ENCODE data around the gene ADGRE2.
"Not testable (repeated sequence)": the region's sequence is repeated elsewhere in the genome, so short reads cannot be mapped to it uniquely, and the experiment has no call there.

ADGRE2 gene

GRCh38 chr19:14782626-14783409 lies 4.5 kb upstream of the ADGRE2 start:
- Histone ChIP-seq H3K36me3 (ENCODE audit: insufficient read depth) (no peaks in the 10 kb centered on the region), H3K4me3 (IDR thresholded peaks at IDR 0.05; ENCODE audit: insufficient read depth, low read depth, low read length) (no peak overlapping the region), H3K27me3 (ENCODE audit: insufficient read depth, low read depth) (peaks cover 8% of the 10 kb centered on the region; the same call in 1 of the 2 replicates), H3K4me1 (ENCODE audit: low read depth, poor library complexity, severe bottlenecking) (no peaks in the 10 kb centered on the region), H3K27ac (no peak overlapping the region), H4K20me1 (ENCODE audit: insufficient read depth) (no peaks in the 10 kb centered on the region), H3K9ac (no peak overlapping the region), H3K79me2 (ENCODE audit: insufficient read depth, low read depth) (no peaks in the 10 kb centered on the region), H2AFZ (ENCODE audit: low read depth) (no peak overlapping the region), H3K4me2 (no peak overlapping the region)
- TF ChIP-seq, protein P1, sequence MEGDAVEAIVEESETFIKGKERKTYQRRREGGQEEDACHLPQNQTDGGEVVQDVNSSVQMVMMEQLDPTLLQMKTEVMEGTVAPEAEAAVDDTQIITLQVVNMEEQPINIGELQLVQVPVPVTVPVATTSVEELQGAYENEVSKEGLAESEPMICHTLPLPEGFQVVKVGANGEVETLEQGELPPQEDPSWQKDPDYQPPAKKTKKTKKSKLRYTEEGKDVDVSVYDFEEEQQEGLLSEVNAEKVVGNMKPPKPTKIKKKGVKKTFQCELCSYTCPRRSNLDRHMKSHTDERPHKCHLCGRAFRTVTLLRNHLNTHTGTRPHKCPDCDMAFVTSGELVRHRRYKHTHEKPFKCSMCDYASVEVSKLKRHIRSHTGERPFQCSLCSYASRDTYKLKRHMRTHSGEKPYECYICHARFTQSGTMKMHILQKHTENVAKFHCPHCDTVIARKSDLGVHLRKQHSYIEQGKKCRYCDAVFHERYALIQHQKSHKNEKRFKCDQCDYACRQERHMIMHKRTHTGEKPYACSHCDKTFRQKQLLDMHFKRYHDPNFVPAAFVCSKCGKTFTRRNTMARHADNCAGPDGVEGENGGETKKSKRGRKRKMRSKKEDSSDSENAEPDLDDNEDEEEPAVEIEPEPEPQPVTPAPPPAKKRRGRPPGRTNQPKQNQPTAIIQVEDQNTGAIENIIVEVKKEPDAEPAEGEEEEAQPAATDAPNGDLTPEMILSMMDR (conservative IDR thresholded peaks at IDR 0.05; ENCODE audit: low read depth, low read length): no peak

DNA sequence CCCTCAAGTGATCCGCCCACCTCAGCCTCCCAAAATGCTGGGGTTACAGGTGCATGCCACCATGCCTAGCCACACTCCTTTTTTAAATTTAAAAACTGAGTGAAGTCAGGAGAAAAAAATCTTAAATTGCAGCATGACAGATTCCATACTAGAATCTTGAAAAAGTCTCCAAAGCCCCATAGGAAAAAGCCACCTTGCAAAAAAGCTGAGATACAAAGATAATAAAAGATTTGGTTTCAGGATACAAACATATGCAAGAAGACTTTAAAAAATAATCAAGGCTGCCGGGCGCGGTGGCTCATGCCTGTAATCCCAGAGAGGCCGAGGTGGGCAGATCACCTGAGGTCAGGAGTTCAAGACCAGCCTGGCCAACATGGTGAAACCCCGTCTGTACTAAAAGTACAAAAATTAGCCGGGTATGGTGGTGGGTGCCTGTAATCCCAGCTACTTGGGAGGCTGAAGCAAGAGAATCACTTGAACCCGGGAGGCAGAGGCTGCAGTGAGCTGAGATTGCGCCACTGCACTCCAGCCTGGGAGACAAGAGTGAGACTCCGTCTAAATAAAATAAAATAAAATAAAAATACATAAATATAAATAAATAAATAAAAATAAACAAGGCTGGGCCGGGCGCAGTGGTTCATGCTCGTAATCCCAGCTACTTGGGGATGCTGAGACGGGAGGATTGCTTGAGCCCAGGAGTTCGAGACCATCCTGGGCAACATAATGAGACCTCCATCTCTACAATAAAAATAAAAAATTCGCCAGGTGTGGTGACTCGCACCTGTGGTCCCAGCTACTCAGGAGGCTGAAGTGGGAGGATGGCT lies 3.6 kb upstream of the ADGRE2 start:
- H3K79me2 ChIP-seq (ENCODE audit: insufficient read depth, low read depth); H3K36me3 ChIP-seq (ENCODE audit: insufficient read depth); H3K4me3 ChIP-seq (IDR thresholded peaks at IDR 0.05; ENCODE audit: insufficient read depth, low read depth, low read length); H4K20me1 ChIP-seq (ENCODE audit: insufficient read depth); H3K27ac ChIP-seq; H3K9ac ChIP-seq; H3K4me1 ChIP-seq (ENCODE audit: low read depth, poor library complexity, severe bottlenecking); H2AFZ ChIP-seq (ENCODE audit: low read depth); H3K4me2 ChIP-seq; H3K27me3 ChIP-seq (ENCODE audit: insufficient read depth, low read depth): not testable (repeated sequence)

DNA sequence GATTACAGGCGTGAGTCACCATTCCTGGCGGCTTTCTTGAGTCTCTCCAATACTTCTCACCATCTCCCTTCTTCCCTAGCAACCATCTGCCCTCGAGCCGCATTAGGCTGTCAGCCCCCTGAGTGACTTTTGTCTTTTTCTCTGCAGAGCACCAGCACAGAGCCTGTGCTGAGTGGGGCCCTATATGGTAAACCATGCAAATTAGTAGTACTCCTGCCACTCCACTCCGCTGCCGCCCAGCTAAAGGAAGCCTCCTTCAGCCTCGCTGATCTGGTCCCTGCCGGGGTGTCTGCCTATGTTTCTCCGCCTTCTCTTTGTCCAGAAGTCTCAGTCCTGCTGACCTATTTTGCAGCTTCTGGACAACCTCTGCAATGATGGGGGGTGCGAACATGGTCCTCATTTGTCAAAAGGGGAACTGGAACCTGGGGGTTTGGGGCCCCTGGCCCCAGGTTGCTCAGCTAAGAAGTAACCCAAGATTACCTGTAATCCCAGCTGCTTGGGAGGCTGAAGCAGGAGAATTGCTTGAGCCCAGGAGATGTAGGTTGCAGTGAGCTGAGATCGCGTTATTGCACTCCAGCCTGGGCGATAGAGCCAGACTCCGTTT lies 2.4 kb upstream of the ADGRE2 start:
- H3K27ac ChIP-seq; H3K9ac ChIP-seq; H3K79me2 ChIP-seq (ENCODE audit: insufficient read depth, low read depth); H3K4me1 ChIP-seq (ENCODE audit: low read depth, poor library complexity, severe bottlenecking); H3K4me2 ChIP-seq; H3K4me3 ChIP-seq (IDR thresholded peaks at IDR 0.05; ENCODE audit: insufficient read depth, low read depth, low read length); H4K20me1 ChIP-seq (ENCODE audit: insufficient read depth); H3K27me3 ChIP-seq (ENCODE audit: insufficient read depth, low read depth); H2AFZ ChIP-seq (ENCODE audit: low read depth); H3K36me3 ChIP-seq (ENCODE audit: insufficient read depth): not testable (repeated sequence)

DNA sequence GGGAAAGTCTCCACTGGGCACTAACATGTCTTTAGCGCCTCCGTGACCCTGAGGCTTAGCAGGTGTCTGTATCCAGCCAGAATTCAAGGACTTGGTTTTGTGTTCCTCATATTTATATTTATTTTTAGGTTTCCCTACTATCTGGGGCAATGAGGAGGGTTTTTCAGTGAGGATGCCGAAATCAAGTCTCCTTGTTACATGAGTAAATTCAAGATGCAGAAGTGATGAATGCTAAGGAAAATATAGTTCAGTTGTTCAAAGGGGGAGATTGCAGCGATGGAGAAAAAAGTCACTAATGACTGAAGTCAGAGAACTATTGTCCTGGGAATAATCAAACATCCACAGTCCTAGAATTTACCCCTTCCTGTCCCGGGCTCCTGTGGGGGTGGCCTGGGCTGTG lies 791 bp upstream of the ADGRE2 start:
- H2AFZ ChIP-seq (ENCODE audit: low read depth): no peak overlapping the region
- TF ChIP-seq, protein P1 (conservative IDR thresholded peaks at IDR 0.05; ENCODE audit: low read depth, low read length): no peak
- no peak overlapping the region for H3K4me2 ChIP-seq
- H4K20me1 ChIP-seq (ENCODE audit: insufficient read depth): no peaks in the 10 kb centered on the region
- no peak overlapping the region for H3K27ac ChIP-seq
- H3K27me3 ChIP-seq (ENCODE audit: insufficient read depth, low read depth): peaks cover 8% of the 10 kb centered on the region; the same call in 1 of the 2 replicates
- H3K79me2 ChIP-seq (ENCODE audit: insufficient read depth, low read depth): no peaks in the 10 kb centered on the region
- no peaks in the 10 kb centered on the region for H3K4me1 ChIP-seq (ENCODE audit: low read depth, poor library complexity, severe bottlenecking)
- no peaks in the 10 kb centered on the region for H3K36me3 ChIP-seq (ENCODE audit: insufficient read depth)
- no peak overlapping the region for H3K4me3 ChIP-seq (IDR thresholded peaks at IDR 0.05; ENCODE audit: insufficient read depth, low read depth, low read length)
- H3K9ac ChIP-seq: no peak overlapping the region

GRCh38 chr19:14777645-14778044 lies 715 bp downstream of the ADGRE2 start:
- H3K27ac ChIP-seq; H2AFZ ChIP-seq (ENCODE audit: low read depth); H3K4me3 ChIP-seq (IDR thresholded peaks at IDR 0.05; ENCODE audit: insufficient read depth, low read depth, low read length); H3K9ac ChIP-seq; H3K79me2 ChIP-seq (ENCODE audit: insufficient read depth, low read depth); H3K36me3 ChIP-seq (ENCODE audit: insufficient read depth); H3K27me3 ChIP-seq (ENCODE audit: insufficient read depth, low read depth); H3K4me2 ChIP-seq; H3K4me1 ChIP-seq (ENCODE audit: low read depth, poor library complexity, severe bottlenecking); H4K20me1 ChIP-seq (ENCODE audit: insufficient read depth): not testable (repeated sequence)
